GM18907 (cell line): Measurements from ENCODE around the gene DPM1.
"Not testable (repeated sequence)": the region's sequence is repeated elsewhere in the genome, so short reads cannot be mapped to it uniquely, and the experiment has no call there.

Experiments used
- ATAC-seq: cut with Tn5 transposase; IDR thresholded peaks from one replicate; pipeline ENCODE4 v1.9.1; 2021; ENCODE audit warnings: mild to moderate bottlenecking, moderate library complexity; ENCODE audit not compliant: unreplicated experiment

The DPM1 gene

GRCh38 chr20:50980071-50980681 is 21.8 kb upstream of the DPM1 start:
- ATAC-seq: no peak

- not testable (repeated sequence) for ATAC-seq
Observed at GRCh38 chr20:50978533-50978932, 20.2 kb upstream of the DPM1 start.

- no peak for ATAC-seq
Observed at GRCh38 chr20:50977066-50978021, 19.0 kb upstream of the DPM1 start.

- ATAC-seq: no peak
Observed at GRCh38 chr20:50975701-50976330, 17.5 kb upstream of the DPM1 start.

- ATAC-seq: no peak
Observed at GRCh38 chr20:50969912-50970311, 11.6 kb upstream of the DPM1 start.

GRCh38 chr20:50969435-50969834 is 11.1 kb upstream of the DPM1 start:
- ATAC-seq: no peak

GRCh38 chr20:50968289-50968688 is 10.0 kb upstream of the DPM1 start:
- ATAC-seq: no peak

- no peak for ATAC-seq
Observed at GRCh38 chr20:50967586-50967985, 9.3 kb upstream of the DPM1 start.

GRCh38 chr20:50959543-50960126 is 1.3 kb upstream of the DPM1 start:
- no peak for ATAC-seq

- ATAC-seq: peak; percentile 79
Observed at GRCh38 chr20:50958615-50959542, 547 bp upstream of the DPM1 start, which contains the start of gene MOCS3. Gene MOCS3, plus strand, starts transcription at chr20:50958818. Its CDS starts 25 bp downstream, at chr20:50958843.

GRCh38 chr20:50957276-50957675 is 1.1 kb downstream of the DPM1 start:
- ATAC-seq: no peak

- no peak for ATAC-seq
Observed at GRCh38 chr20:50953821-50954220, 4.5 kb downstream of the DPM1 start.

GRCh38 chr20:50953196-50953595 is 5.1 kb downstream of the DPM1 start:
- ATAC-seq: no peak

- ATAC-seq: no peak
Observed at GRCh38 chr20:50948132-50948785, 10.1 kb downstream of the DPM1 start.

- ATAC-seq: no peak
Observed at GRCh38 chr20:50943069-50943468, 15.3 kb downstream of the DPM1 start.

GRCh38 chr20:50933589-50933988 is 24.7 kb downstream of the DPM1 start:
- ATAC-seq: no peak

- no peak for ATAC-seq
Observed at GRCh38 chr20:50932691-50933280, 25.5 kb downstream of the DPM1 start.

GRCh38 chr20:50932016-50932485 is 26.3 kb downstream of the DPM1 start:
- ATAC-seq: no peak
